ENCODE results near the gene AKR1D1.

DNA sequence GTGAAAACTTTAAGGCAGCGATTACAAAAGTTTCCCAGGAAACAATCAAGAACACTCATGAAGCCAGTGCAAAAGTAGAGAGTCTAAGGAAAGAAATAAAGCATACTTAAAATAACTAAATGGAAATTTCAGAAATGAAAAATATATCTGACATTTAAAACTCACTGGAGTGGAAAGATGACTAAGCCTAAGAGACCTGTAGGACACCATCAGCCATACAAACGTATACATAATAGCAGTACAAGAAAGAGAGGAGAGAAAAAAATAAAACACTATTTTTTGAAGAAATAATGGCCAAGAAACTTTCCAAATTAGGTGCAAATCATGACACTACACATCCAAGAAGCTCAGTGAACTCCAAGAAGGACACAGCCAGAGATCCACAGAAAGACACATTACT lies 5.4 kb upstream of the AKR1D1 start:
- TF ChIP-seq, protein P1, sequence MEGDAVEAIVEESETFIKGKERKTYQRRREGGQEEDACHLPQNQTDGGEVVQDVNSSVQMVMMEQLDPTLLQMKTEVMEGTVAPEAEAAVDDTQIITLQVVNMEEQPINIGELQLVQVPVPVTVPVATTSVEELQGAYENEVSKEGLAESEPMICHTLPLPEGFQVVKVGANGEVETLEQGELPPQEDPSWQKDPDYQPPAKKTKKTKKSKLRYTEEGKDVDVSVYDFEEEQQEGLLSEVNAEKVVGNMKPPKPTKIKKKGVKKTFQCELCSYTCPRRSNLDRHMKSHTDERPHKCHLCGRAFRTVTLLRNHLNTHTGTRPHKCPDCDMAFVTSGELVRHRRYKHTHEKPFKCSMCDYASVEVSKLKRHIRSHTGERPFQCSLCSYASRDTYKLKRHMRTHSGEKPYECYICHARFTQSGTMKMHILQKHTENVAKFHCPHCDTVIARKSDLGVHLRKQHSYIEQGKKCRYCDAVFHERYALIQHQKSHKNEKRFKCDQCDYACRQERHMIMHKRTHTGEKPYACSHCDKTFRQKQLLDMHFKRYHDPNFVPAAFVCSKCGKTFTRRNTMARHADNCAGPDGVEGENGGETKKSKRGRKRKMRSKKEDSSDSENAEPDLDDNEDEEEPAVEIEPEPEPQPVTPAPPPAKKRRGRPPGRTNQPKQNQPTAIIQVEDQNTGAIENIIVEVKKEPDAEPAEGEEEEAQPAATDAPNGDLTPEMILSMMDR (IDR thresholded peaks at IDR 0.05; ENCODE audit: poor library complexity, severe bottlenecking), result no peak
- TF ChIP-seq POLR2AphosphoS5 (IDR thresholded peaks at IDR 0.05) (no peak), TAF1 (IDR thresholded peaks at IDR 0.05; ENCODE audit: low read depth) (no peak)
